IPS-18a (cell line): ENCODE measurements around the gene MARVELD3.
"Not testable (repeated sequence)": the region's sequence is repeated elsewhere in the genome, so short reads cannot be mapped to it uniquely, and the experiment has no call there.

Experiments
- H3K27ac ChIP-seq: one replicate; pipeline ENCODE4 v1.5.1; 2013; ENCODE audit warnings: low read length
- H3K27me3 ChIP-seq: one replicate; pipeline ENCODE4 v1.6.1; 2013; ENCODE audit warnings: mild to moderate bottlenecking, low read length; ENCODE audit not compliant: control insufficient read depth, insufficient read depth
- H3K36me3 ChIP-seq: one replicate; pipeline ENCODE4 v1.6.1; 2013; ENCODE audit warnings: low read depth, low read length; ENCODE audit not compliant: control insufficient read depth
- H3K4me1 ChIP-seq: one replicate; pipeline ENCODE4 v1.6.1; 2013; ENCODE audit warnings: low read depth, low read length; ENCODE audit not compliant: control insufficient read depth
- H3K4me3 ChIP-seq: one replicate; pipeline ENCODE4 v1.5.1; 2013; ENCODE audit warnings: low read length
- H3K9ac ChIP-seq: one replicate; pipeline ENCODE4 v1.6.1; 2013; ENCODE audit warnings: mild to moderate bottlenecking, low read length, moderate library complexity
- H3K9me3 ChIP-seq: one replicate; pipeline ENCODE4 v1.6.1; 2013; ENCODE audit warnings: low read depth, low read length; ENCODE audit not compliant: control insufficient read depth

The MARVELD3 gene, protein sequence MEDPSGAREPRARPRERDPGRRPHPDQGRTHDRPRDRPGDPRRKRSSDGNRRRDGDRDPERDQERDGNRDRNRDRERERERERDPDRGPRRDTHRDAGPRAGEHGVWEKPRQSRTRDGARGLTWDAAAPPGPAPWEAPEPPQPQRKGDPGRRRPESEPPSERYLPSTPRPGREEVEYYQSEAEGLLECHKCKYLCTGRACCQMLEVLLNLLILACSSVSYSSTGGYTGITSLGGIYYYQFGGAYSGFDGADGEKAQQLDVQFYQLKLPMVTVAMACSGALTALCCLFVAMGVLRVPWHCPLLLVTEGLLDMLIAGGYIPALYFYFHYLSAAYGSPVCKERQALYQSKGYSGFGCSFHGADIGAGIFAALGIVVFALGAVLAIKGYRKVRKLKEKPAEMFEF

DNA sequence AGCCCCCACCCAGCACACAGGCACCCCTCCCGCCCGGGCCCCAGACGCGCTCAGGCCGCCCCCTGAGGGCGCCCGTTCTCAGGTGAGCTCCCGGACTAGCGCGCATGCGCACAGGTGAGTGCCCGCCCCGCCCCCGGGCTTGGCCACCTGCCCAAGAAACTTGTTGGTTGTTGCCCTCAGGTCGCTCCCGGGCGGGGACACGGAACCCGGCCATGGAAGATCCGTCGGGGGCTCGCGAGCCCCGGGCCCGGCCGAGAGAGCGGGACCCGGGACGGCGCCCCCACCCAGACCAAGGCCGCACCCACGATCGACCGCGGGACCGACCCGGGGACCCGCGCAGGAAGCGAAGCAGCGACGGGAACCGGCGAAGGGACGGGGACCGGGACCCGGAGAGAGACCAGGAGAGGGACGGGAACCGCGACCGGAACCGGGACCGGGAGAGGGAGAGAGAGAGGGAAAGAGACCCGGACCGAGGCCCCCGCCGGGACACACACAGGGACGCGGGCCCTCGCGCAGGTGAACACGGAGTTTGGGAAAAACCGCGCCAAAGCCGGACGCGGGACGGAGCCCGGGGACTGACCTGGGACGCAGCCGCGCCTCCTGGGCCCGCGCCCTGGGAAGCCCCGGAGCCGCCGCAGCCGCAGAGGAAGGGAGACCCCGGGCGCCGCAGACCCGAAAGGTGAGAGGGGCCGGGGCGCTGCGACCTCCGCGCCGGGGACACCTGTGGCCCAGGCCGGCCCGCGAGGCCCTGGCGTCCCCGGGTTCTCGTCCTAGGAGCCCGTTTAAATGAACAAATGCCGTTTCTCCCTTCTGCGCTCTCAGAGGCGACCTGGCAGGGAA, at the start of gene MARVELD3:
MARVELD3 (plus strand) TSS at position 167 of the 840 bp plus-strand sequence; CDS start at position 213, 46 bp downstream.
- peaks cover 10% of the 10 kb centered on the region for H3K4me1 ChIP-seq
- H3K27ac ChIP-seq: no peak within 1 kb of the TSS
- peaks cover 11% of the 10 kb centered on the region for H3K36me3 ChIP-seq
- H3K27me3 ChIP-seq: peaks cover 10% of the 10 kb centered on the region
- no peaks in the 10 kb centered on the region for H3K9me3 ChIP-seq
- H3K4me3 ChIP-seq: peak within 1 kb of the TSS; percentile 81
- peak within 1 kb of the TSS; percentile 78 for H3K9ac ChIP-seq

DNA sequence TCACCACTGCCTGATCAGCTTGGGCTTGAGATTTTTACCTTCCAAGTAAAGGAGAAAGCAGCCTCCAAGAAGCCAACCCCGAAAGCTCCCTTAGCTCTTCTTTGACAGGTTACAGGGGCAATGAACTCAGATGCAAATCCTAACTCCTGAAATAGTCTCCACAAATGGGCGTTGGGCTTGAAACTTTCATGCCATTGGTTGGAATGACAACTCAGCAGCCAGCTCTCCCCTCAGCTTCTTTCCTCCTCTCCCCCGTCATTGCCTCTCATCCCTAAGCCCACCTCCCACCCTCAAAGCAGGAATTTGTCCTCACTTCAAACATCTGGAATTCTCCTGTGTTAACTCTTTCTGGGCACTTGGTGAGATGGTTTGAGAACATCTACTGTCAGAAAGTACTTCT, 49.0 kb upstream of the MARVELD3 start, which contains the start of gene TAT:
TAT (minus strand) TSS at position 122 of the 400 bp plus-strand sequence. CDS start 677 bp downstream, outside the sequence.
- Histone ChIP-seq H3K4me1 (no peaks in the 10 kb centered on the region), H3K4me3 (no peak within 1 kb of the TSS), H3K9ac (no peak within 1 kb of the TSS), H3K9me3 (no peaks in the 10 kb centered on the region), H3K36me3 (no peaks in the 10 kb centered on the region), H3K27ac (no peak within 1 kb of the TSS), H3K27me3 (no peaks in the 10 kb centered on the region)

DNA sequence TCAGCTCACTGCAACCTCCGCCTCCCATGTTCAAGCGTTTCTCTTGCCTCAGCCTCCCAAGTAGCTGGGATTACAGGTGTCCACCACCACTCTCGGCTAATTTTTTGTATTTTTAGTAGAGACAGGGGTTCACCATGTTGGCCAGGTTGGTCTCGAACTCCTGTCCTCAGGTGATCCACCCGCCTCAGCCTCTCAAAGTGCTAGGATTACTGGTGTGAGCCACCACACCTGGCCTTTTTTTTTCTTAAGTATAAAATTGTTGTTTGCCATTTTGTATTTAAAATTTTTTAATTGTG, 43.5 kb upstream of the MARVELD3 start:
- H3K27me3 ChIP-seq, H3K9ac ChIP-seq, H3K4me3 ChIP-seq: not testable (repeated sequence)

GRCh38 chr16:71584543-71585317, 41.3 kb upstream of the MARVELD3 start:
- H3K27me3 ChIP-seq: no peaks in the 10 kb centered on the region
- no peak overlapping the region for H3K27ac ChIP-seq
- H3K4me1 ChIP-seq: no peaks in the 10 kb centered on the region
- H3K4me3 ChIP-seq: no peak overlapping the region
- no peaks in the 10 kb centered on the region for H3K9me3 ChIP-seq
- H3K36me3 ChIP-seq: no peaks in the 10 kb centered on the region
- H3K9ac ChIP-seq: no peak overlapping the region

More for the DNA sequence above, 43.5 kb upstream of the MARVELD3 start:
- H3K9me3 ChIP-seq, H3K4me1 ChIP-seq, H3K27ac ChIP-seq, H3K36me3 ChIP-seq: not testable (repeated sequence)

DNA sequence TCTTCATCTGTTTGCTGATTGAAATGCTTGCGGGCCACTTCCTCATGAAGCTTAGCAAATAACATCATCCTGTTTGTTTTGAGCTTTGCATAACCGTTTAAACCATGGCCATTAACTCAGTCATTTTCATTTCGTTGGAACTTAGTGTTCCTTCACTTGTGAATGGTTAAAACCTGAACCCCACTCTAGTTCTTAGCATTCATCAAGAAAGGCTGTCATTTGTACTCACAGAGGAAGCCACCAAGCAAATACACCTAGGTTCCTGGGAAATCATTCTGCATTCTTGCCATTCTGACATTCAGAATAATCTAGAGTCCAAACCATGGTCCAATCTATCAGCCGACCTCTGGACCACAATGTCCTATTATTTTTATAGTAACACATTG, 40.7 kb upstream of the MARVELD3 start:
- Histone ChIP-seq H3K9me3 (no peaks in the 10 kb centered on the region), H3K4me1 (no peaks in the 10 kb centered on the region), H3K27me3 (no peaks in the 10 kb centered on the region), H3K4me3 (no peak overlapping the region), H3K36me3 (no peaks in the 10 kb centered on the region), H3K9ac (no peak overlapping the region), H3K27ac (no peak overlapping the region)

GRCh38 chr16:71589334-71589733, 36.6 kb upstream of the MARVELD3 start:
- not testable (repeated sequence) for H3K36me3 ChIP-seq, H3K9ac ChIP-seq, H3K27me3 ChIP-seq, H3K9me3 ChIP-seq, H3K4me3 ChIP-seq, H3K27ac ChIP-seq, H3K4me1 ChIP-seq

DNA sequence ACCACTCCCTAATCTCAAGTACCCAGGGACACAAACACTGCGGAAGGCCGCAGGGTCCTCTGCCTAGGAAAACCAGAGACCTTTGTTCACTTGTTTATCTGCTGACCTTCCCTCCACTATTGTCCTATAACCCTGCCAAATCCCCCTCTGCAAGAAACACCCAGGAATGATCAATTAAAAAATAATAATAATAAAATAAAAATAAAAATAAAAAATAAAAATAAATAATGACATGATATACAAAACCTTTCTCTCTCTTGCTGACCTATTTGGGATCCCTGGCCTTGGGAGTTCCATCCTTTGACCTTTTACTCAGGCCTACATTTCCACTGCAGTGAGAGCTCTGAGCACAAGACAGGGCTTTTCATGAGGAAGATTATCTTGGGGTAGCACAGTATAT, 35.9 kb upstream of the MARVELD3 start:
- H3K4me1 ChIP-seq, H3K9ac ChIP-seq, H3K36me3 ChIP-seq: not testable (repeated sequence)

GRCh38 chr16:71590584-71590983, 35.4 kb upstream of the MARVELD3 start:
- H3K36me3 ChIP-seq: no peaks in the 10 kb centered on the region
- H3K9ac ChIP-seq: no peak overlapping the region
- H3K9me3 ChIP-seq: no peaks in the 10 kb centered on the region
- H3K4me3 ChIP-seq: no peak overlapping the region
- no peak overlapping the region for H3K27ac ChIP-seq
- no peaks in the 10 kb centered on the region for H3K4me1 ChIP-seq
- no peaks in the 10 kb centered on the region for H3K27me3 ChIP-seq

More for the DNA sequence above, 35.9 kb upstream of the MARVELD3 start:
- H3K4me3 ChIP-seq, H3K9me3 ChIP-seq, H3K27me3 ChIP-seq, H3K27ac ChIP-seq: not testable (repeated sequence)

- Histone ChIP-seq H3K27ac (no peak overlapping the region), H3K27me3 (no peaks in the 10 kb centered on the region), H3K4me1 (no peaks in the 10 kb centered on the region)
Measured at GRCh38 chr16:71591917-71592316, 34.1 kb upstream of the MARVELD3 start.

GRCh38 chr16:71593048-71593999, 32.7 kb upstream of the MARVELD3 start:
- Histone ChIP-seq H3K27ac (no peak overlapping the region), H3K27me3 (no peaks in the 10 kb centered on the region), H3K9me3 (no peaks in the 10 kb centered on the region)

More at GRCh38 chr16:71591917-71592316, 34.1 kb upstream of the MARVELD3 start:
- H3K4me3 ChIP-seq: no peak overlapping the region
- no peak overlapping the region for H3K9ac ChIP-seq
- no peaks in the 10 kb centered on the region for H3K36me3 ChIP-seq
- no peaks in the 10 kb centered on the region for H3K9me3 ChIP-seq

More at GRCh38 chr16:71593048-71593999, 32.7 kb upstream of the MARVELD3 start:
- Histone ChIP-seq H3K4me3 (no peak overlapping the region), H3K4me1 (no peaks in the 10 kb centered on the region), H3K9ac (no peak overlapping the region), H3K36me3 (no peaks in the 10 kb centered on the region)
